K562 (cell line): ENCODE data around the gene PTCH2. TPM values are rescaled to one million over a fixed set of nuclear protein-coding genes. Genes with fewer than 3 reads are reported as not detected.

Experiments used
- ATAC-seq: fragments of 200-7000 bp; cut with Tn5 transposase; 3 replicates; pipeline ENCODE4 v1.9.1; 2020; ENCODE audit warnings: moderate library complexity
- BruUV-seq: library from RNA; stranded (reverse); fragments of 400-500 nt; replicated peaks from 2 replicates; lab custom pipeline; 2021; lab: Mats Ljungman, UMichigan
- CTCF ChIA-PET: fragments of 300-600 bp; formaldehyde crosslinking; extraction: SDS; loops from one replicate; lab custom pipeline; 2021; ENCODE audit warnings: low intra/inter-chr PET ratio; lab: Yijun Ruan, JAX
- POLR2A ChIA-PET: fragments of 300-600, 350-650 bp; sonication (Branson Sonifier 250); formaldehyde crosslinking; extraction: SDS; loops from one replicate; lab custom pipeline; 2021; ENCODE audit warnings: antibody characterized with exemption, inconsistent platforms; lab: Yijun Ruan, JAX
- DNase-seq, 4 experiments: peaks; one replicate each; pipeline versions ENCODE4 v3.0.0 to v3.0.0-alpha.2; 2011 to 2018; ENCODE audit warnings: low spot score in 3 of 4, mixed read lengths in 3 of 4; ENCODE audit errors: extremely low read depth in 1 of 4
- FAIRE-seq: peaks from 2 replicates; lab custom pipeline; 2011; peaks lifted over from hg19 to GRCh38; lab: Jason Lieb, UNC
- H2AFZ ChIP-seq: 2 replicates; pipeline ENCODE4 v1.6.0; 2011; ENCODE audit warnings: low read depth, low read length, control low read depth, inconsistent platforms
- H3K27ac ChIP-seq: fragments of 200-600 bp; 3 replicates; pipeline ENCODE4 v1.8.0; 2011; ENCODE audit warnings: low read depth, mild to moderate bottlenecking, control low read depth, inconsistent platforms, low read length, moderate library complexity, mixed read lengths; ENCODE audit errors: extremely low read depth
- H3K27me3 ChIP-seq, 2 experiments: fragments of 300-600 bp in 1 of 2; 2 replicates in 1 of 2; 3 replicates in 1 of 2; pipeline versions ENCODE4 v1.6.0 to v1.8.0; 2011; ENCODE audit warnings: inconsistent platforms in 2 of 2, low read length in 2 of 2, mild to moderate bottlenecking in 1 of 2, mixed read lengths in 1 of 2, moderate library complexity in 1 of 2; ENCODE audit not compliant: control insufficient read depth in 2 of 2, insufficient read depth in 2 of 2
- H3K36me3 ChIP-seq: fragments of 300-600 bp; 3 replicates; pipeline ENCODE4 v1.8.0; 2011; ENCODE audit warnings: mild to moderate bottlenecking, low read length, inconsistent platforms; ENCODE audit not compliant: control insufficient read depth, insufficient read depth
- H3K4me1 ChIP-seq, 2 experiments: fragments of 200-600 bp in 1 of 2; replicated peaks in 1 of 2; 2 replicates in 1 of 2; 3 replicates in 1 of 2; pipeline versions ENCODE4 v1.5.1 to v1.8.0; 2011; ENCODE audit warnings: inconsistent platforms in 2 of 2, low read length in 2 of 2, mild to moderate bottlenecking in 1 of 2, mixed read lengths in 1 of 2, moderate library complexity in 1 of 2; ENCODE audit not compliant: control insufficient read depth in 2 of 2, insufficient read depth in 2 of 2
- H3K4me2 ChIP-seq: 2 replicates; pipeline ENCODE4 v1.6.1; 2011; ENCODE audit warnings: low read length, control low read depth, inconsistent platforms, mixed read lengths; ENCODE audit not compliant: insufficient read depth
- H3K4me3 ChIP-seq: fragments of 200-600 bp; sonication (generic), shearing (Covaris generic); 2 replicates; pipeline ENCODE4 v1.5.1; 2016; ENCODE audit warnings: control low read depth, inconsistent platforms
- H3K79me2 ChIP-seq: fragments of 200-600 bp; 3 replicates; pipeline ENCODE4 v1.8.0; 2011; ENCODE audit warnings: low read length, inconsistent platforms; ENCODE audit not compliant: control insufficient read depth, insufficient read depth
- H3K9ac ChIP-seq, 2 experiments: 2 replicates each; pipeline versions ENCODE4 v1.6.0 to v1.6.1; 2011; ENCODE audit warnings: low read depth in 2 of 2, low read length in 2 of 2, control low read depth in 1 of 2, inconsistent platforms in 1 of 2, mild to moderate bottlenecking in 1 of 2, mixed read lengths in 1 of 2; ENCODE audit not compliant: insufficient read depth in 1 of 2
- H3K9me1 ChIP-seq: one replicate; pipeline ENCODE4 v1.6.0; 2011; ENCODE audit warnings: inconsistent platforms, mild to moderate bottlenecking, low read length, moderate library complexity; ENCODE audit not compliant: control insufficient read depth, insufficient read depth
- H3K9me3 ChIP-seq: replicated peaks from 2 replicates; pipeline ENCODE4 v1.5.1; 2011; ENCODE audit warnings: low read depth, low read length, inconsistent platforms; ENCODE audit not compliant: control insufficient read depth, insufficient read depth
- H4K20me1 ChIP-seq: replicated peaks from 2 replicates; pipeline ENCODE4 v1.6.1; 2011; ENCODE audit warnings: low read length, inconsistent platforms, mixed read lengths; ENCODE audit not compliant: control insufficient read depth, insufficient read depth
- MECOM ChIP-seq: fragments of 250-450 bp; sonication (Bioruptor Pico); IDR thresholded peaks from 2 replicates; pipeline ENCODE4 v1.8.0; 2022; ENCODE audit warnings: inconsistent platforms
- POLR2G ChIP-seq: fragments of 200-400 bp; formaldehyde crosslinking; IDR thresholded peaks from 2 replicates; pipeline ENCODE4 v1.6.1; 2017; ENCODE audit warnings: low read depth, mild to moderate bottlenecking, antibody characterized with exemption, low read length, moderate library complexity
- ZNF253 ChIP-seq: fragments of 250-450 bp; sonication (Bioruptor Pico); conservative IDR thresholded peaks from 2 replicates; pipeline ENCODE4 v1.6.1; 2021; ENCODE audit warnings: mild to moderate bottlenecking
- ZNF431 ChIP-seq: sonication (generic); formaldehyde crosslinking; IDR thresholded peaks from 2 replicates; pipeline ENCODE4 v1.8.0; 2022; ENCODE audit warnings: mild to moderate bottlenecking, missing genetic modification reagents
- WGBS: fragments of 100-300 bp; shearing (Covaris generic); methylation state at CpG from one replicate; pipeline ENCODE4 v1.1.6; 2016; ENCODE audit warnings: low coverage, mixed read lengths; ENCODE audit not compliant: insufficient coverage; ENCODE audit errors: missing lambda C conversion rate; 5-methylcytosine and 5-hydroxymethylcytosine counted together
- in situ Hi-C: fragments of 300-500 bp; cut with MboI; formaldehyde crosslinking; loops from 4 replicates; pipeline ENCODE4 v1.15.0; 2018; ENCODE audit warnings: inconsistent platforms, mixed read lengths
- intact Hi-C: fragments of 100-400 bp; cut with micrococcal nuclease; formaldehyde crosslinking; loops from 2 replicates; pipeline ENCODE4 v1.14.2; 2022
- polyA plus RNA-seq, 8 experiments: library from polyadenylated mRNA; depleted of rRNA in 4 of 8; stranded (reverse) in 5 of 8; unstranded in 3 of 8; fragments of >200 nt; fragmentation: Nextera tagmentation in 2 of 8; fragmentation: Illumina TruSeq in 1 of 8; extraction: Ambion mirVana in 2 of 8; extraction: Trizol in 1 of 8; gene quantifications; 2 replicates each; pipeline versions ENCODE4 v1.2.1 to v1.2.3, GENCODE V29; 2011 to 2014; ENCODE audit warnings: inconsistent platforms in 1 of 8, missing spikeins in 1 of 8
- total RNA-seq, 7 experiments: library from RNA; depleted of rRNA in 6 of 7; stranded (reverse); fragments of >200 nt in 6 of 7; fragmentation: Illumina TruSeq in 2 of 7; extraction: Trizol in 2 of 7; gene quantifications; 2 replicates each; pipeline versions ENCODE4 v1.2.1 to v1.2.3, GENCODE V29; 2011 to 2021; ENCODE audit warnings: low replicate concordance in 1 of 7
- TF ChIP-seq, protein P1 (sequence below): sonication (generic); formaldehyde crosslinking; IDR thresholded peaks from 2 replicates; pipeline ENCODE4 v1.9.0; 2022; ENCODE audit warnings: mild to moderate bottlenecking, missing genetic modification reagents

The PTCH2 gene
- total and polyA plus RNA-seq, 9 of the 15 experiments (the other 6 are each of a cell fraction or from before 2014, with no cell fraction given): 0.15 to 27.3 (median 0.48) TPM; not detected in 1

- CTCF ChIA-PET: no interaction called here
- Histone ChIP-seq H3K27me3 (no peaks in the 10 kb centered on the region), H3K27ac (no peak overlapping the region), H3K4me1 (peaks cover 13 to 41% of the 10 kb centered on the region in 2 experiments), H3K36me3 (no peaks in the 10 kb centered on the region), H3K4me2 (no peak overlapping the region), H3K9me1 (no peaks in the 10 kb centered on the region), H3K79me2 (no peaks in the 10 kb centered on the region), H3K9me3 (no peaks in the 10 kb centered on the region), H2AFZ (no peak overlapping the region), H3K9ac (peak overlapping the region in 1 of 2 experiments; percentile 69; a peak in 2 of 4 replicates), H4K20me1 (no peaks in the 10 kb centered on the region), H3K4me3 (no peak overlapping the region)
- intact Hi-C loops: no loop called here
- no peak for FAIRE-seq
- DNase-seq: no peak
- BruUV-seq: no TSS peak
- POLR2A ChIA-PET: interaction anchor here (1.0 to 9.2 kb wide), 8 partner anchors 10 to 700 kb away, joined by 3 to 594 read pairs (median 94); partner anchors contain the start of genes BTBD19, DYNLT4, HECTD3 and MUTYH
- TF ChIP-seq, protein P1, sequence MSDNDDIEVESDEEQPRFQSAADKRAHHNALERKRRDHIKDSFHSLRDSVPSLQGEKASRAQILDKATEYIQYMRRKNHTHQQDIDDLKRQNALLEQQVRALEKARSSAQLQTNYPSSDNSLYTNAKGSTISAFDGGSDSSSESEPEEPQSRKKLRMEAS: 0 out of 2 replicates have a peak, but pooled peaks have one; percentile 15
- no peak for TF ChIP-seq ZNF253
- 0 out of 2 replicates have a peak, but pooled peaks have one; percentile 4 for TF ChIP-seq POLR2G
- TF ChIP-seq MECOM (CRISPR knock-in tag): no peak
- no peak for TF ChIP-seq ZNF431 (CRISPR knock-in tag)
- in situ Hi-C loops: loop anchor here (5.0 kb wide), 1 partner anchor 90 kb away; the partner anchor contains the start of gene RNU5D-1
- WGBS: 57% methylated on average over 6 of the region's 6 CpGs
- ATAC-seq: no peak
Observed at GRCh38 chr1:44822131-44822701, 20.8 kb downstream of the PTCH2 start.
